Suprapubic skin (tissue), 4 donors: Measurements from ENCODE around the gene DNLZ.

Experiments
- CTCF ChIP-seq, 2 donors: fragments of 200-600 bp in 1 of 2; fragments of 450-650 bp in 1 of 2; sonication (generic) in 1 of 2; IDR thresholded peaks; one replicate each; pipeline ENCODE4 v1.5.1; 2016 to 2019; ENCODE audit warnings: antibody characterized with exemption in 2 of 2, mild to moderate bottlenecking in 1 of 2, moderate library complexity in 1 of 2
- EP300 ChIP-seq: sonication (generic); formaldehyde crosslinking; IDR thresholded peaks from one replicate; pipeline ENCODE4 v1.6.1; 2017; ENCODE audit warnings: antibody characterized with exemption
- POLR2A ChIP-seq, 2 donors: fragments of 450-650 bp; IDR thresholded peaks; one replicate each; pipeline ENCODE4 v1.6.1; 2017; ENCODE audit warnings: antibody characterized with exemption in 2 of 2, mild to moderate bottlenecking in 2 of 2, moderate library complexity in 2 of 2
- POLR2AphosphoS5 ChIP-seq, 3 donors: sonication (generic); formaldehyde crosslinking; IDR thresholded peaks; one replicate each; pipeline ENCODE4 v1.6.1; 2017; ENCODE audit warnings: antibody characterized with exemption in 3 of 3

DNA sequence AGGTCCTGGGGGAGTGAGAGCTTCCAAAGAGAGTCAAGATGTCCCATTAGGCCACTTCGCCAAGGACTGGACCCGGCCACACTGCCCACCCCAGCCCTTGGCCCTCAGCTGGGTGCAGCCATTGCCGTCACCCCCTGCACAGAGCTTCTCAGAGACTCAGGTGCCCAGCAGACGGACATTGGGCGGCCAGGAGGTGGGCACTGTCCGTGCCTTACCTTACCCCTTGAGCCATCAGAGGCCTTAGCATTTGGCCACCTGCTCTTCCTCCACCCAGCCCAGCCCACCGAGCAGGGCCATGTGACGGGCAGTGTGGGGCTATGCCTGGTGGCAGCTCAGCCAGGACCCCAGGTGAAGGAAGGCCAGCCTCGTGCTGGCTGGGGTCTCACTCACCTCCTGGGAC lies 3.3 kb upstream of the DNLZ start:
- TF ChIP-seq CTCF (IDR thresholded peaks at IDR 0.05): no peak
- TF ChIP-seq POLR2A (IDR thresholded peaks at IDR 0.05): no peak
- no peak for TF ChIP-seq EP300
- TF ChIP-seq POLR2AphosphoS5 (IDR thresholded peaks at IDR 0.05): no peak
